ENCODE data around the gene XPO6.

The XPO6 gene

GRCh38 chr16:28200661-28201060 is 11.1 kb downstream of the XPO6 start:
- no peak for TF ChIP-seq CTCF (IDR thresholded peaks at IDR 0.05; ENCODE audit: extremely low read depth, missing control alignments)
- DNase-seq (ENCODE audit: low spot score) = no peak

- DNase-seq (ENCODE audit: low spot score) = no peak
- TF ChIP-seq CTCF (IDR thresholded peaks at IDR 0.05; ENCODE audit: extremely low read depth, missing control alignments) = no peak
These were observed 15.3 kb downstream of the XPO6 start for GRCh38 chr16:28196387-28196987.

GRCh38 chr16:28195859-28196258 is 15.9 kb downstream of the XPO6 start:
- no peak for TF ChIP-seq CTCF (IDR thresholded peaks at IDR 0.05; ENCODE audit: extremely low read depth, missing control alignments)

GRCh38 chr16:28193530-28194423 is 18.0 kb downstream of the XPO6 start:
- DNase-seq (ENCODE audit: low spot score) = no peak
- TF ChIP-seq CTCF (IDR thresholded peaks at IDR 0.05; ENCODE audit: extremely low read depth, missing control alignments) = no peak

More at GRCh38 chr16:28195859-28196258, 15.9 kb downstream of the XPO6 start:
- DNase-seq (ENCODE audit: low spot score) = no peak

- peak; percentile 73 for DNase-seq (ENCODE audit: low spot score)
- TF ChIP-seq CTCF (IDR thresholded peaks at IDR 0.05; ENCODE audit: extremely low read depth, missing control alignments) = no peak
These were observed 18.8 kb downstream of the XPO6 start for GRCh38 chr16:28192806-28193529.

GRCh38 chr16:28191364-28191960 is 20.3 kb downstream of the XPO6 start:
- no peak for DNase-seq (ENCODE audit: low spot score)
- TF ChIP-seq CTCF (IDR thresholded peaks at IDR 0.05; ENCODE audit: extremely low read depth, missing control alignments) = no peak

Measured in GM20000 (cell line).